ENCODE measurements around the gene DGAT2L6. TPM values are rescaled to one million over a fixed set of nuclear protein-coding genes. Genes with fewer than 3 reads are reported as not detected.

The DGAT2L6 gene
- total RNA-seq, 6 experiments from 2014 or later = not detected

GRCh38 chrX:70244881-70245280 lies 67.6 kb downstream of the DGAT2L6 start:
- Mint-ChIP-seq H3K36me3 (ENCODE audit: low read depth) (no peaks in the 10 kb centered on the region), H3K27ac (no peak overlapping the region), H3K27me3 (ENCODE audit: insufficient read depth) (no peaks in the 10 kb centered on the region), H3K4me3 (no peak overlapping the region), H3K9me3 (no peaks in the 10 kb centered on the region), H3K4me1 (ENCODE audit: low read depth) (no peaks in the 10 kb centered on the region; the same call in 1 of the 2 replicates)
- no peak for DNase-seq
- no peak for TF ChIP-seq CTCF (IDR thresholded peaks at IDR 0.05)

GRCh38 chrX:70247252-70247651 lies 70.0 kb downstream of the DGAT2L6 start:
- no peak for TF ChIP-seq CTCF (IDR thresholded peaks at IDR 0.05)
- no peaks in the 10 kb centered on the region; the same call in 1 of the 2 replicates for H3K4me1 Mint-ChIP-seq (ENCODE audit: low read depth)
- H3K27ac Mint-ChIP-seq = no peak overlapping the region
- no peaks in the 10 kb centered on the region for H3K9me3 Mint-ChIP-seq
- no peak overlapping the region for H3K4me3 Mint-ChIP-seq
- H3K27me3 Mint-ChIP-seq (ENCODE audit: insufficient read depth) = no peaks in the 10 kb centered on the region
- H3K36me3 Mint-ChIP-seq (ENCODE audit: low read depth) = no peaks in the 10 kb centered on the region
- no peak for DNase-seq

- DNase-seq = no peak
Observed at GRCh38 chrX:70252491-70252890, 75.2 kb downstream of the DGAT2L6 start.

GRCh38 chrX:70253377-70254062 lies 76.2 kb downstream of the DGAT2L6 start:
- no peak for TF ChIP-seq CTCF (IDR thresholded peaks at IDR 0.05)
- H3K4me1 Mint-ChIP-seq (ENCODE audit: low read depth) = peaks cover 32% of the 10 kb centered on the region
- H3K27me3 Mint-ChIP-seq (ENCODE audit: insufficient read depth) = peaks cover 3% of the 10 kb centered on the region
- no peaks in the 10 kb centered on the region for H3K9me3 Mint-ChIP-seq
- H3K27ac Mint-ChIP-seq = peak overlapping the region; percentile 14; the same call in 1 of the 2 replicates
- no peak for DNase-seq
- no peak overlapping the region for H3K4me3 Mint-ChIP-seq
- no peaks in the 10 kb centered on the region for H3K36me3 Mint-ChIP-seq (ENCODE audit: low read depth)

More at GRCh38 chrX:70252491-70252890, 75.2 kb downstream of the DGAT2L6 start:
- H3K27ac Mint-ChIP-seq = no peak overlapping the region
- H3K4me1 Mint-ChIP-seq (ENCODE audit: low read depth) = peaks cover 32% of the 10 kb centered on the region
- no peaks in the 10 kb centered on the region for H3K9me3 Mint-ChIP-seq
- no peak for TF ChIP-seq CTCF (IDR thresholded peaks at IDR 0.05)
- H3K36me3 Mint-ChIP-seq (ENCODE audit: low read depth) = no peaks in the 10 kb centered on the region
- no peak overlapping the region for H3K4me3 Mint-ChIP-seq
- H3K27me3 Mint-ChIP-seq (ENCODE audit: insufficient read depth) = peaks cover 3% of the 10 kb centered on the region

- Mint-ChIP-seq H3K4me1 (ENCODE audit: low read depth) (peaks cover 32% of the 10 kb centered on the region), H3K4me3 (no peak overlapping the region), H3K36me3 (ENCODE audit: low read depth) (no peaks in the 10 kb centered on the region), H3K27ac (peak overlapping the region; percentile 14; the same call in 1 of the 2 replicates), H3K27me3 (ENCODE audit: insufficient read depth) (peaks cover 5% of the 10 kb centered on the region), H3K9me3 (no peaks in the 10 kb centered on the region)
- DNase-seq = no peak
- TF ChIP-seq CTCF (IDR thresholded peaks at IDR 0.05) = no peak
Observed at GRCh38 chrX:70254063-70254400, 76.7 kb downstream of the DGAT2L6 start.

Data from HFFc6 (cell line).